NCI-H510A (cell line): Measurements from ENCODE around the gene PHACTR1.

Experiments
- DNase-seq: peaks from one replicate; lab custom pipeline; 2025; lab: John Stamatoyannopoulos, UW

The PHACTR1 gene

GRCh38 chr6:12952318-12952717 is 235.8 kb downstream of the PHACTR1 start:
- no peak for DNase-seq

- DNase-seq = no peak
Measured at GRCh38 chr6:12955956-12956355, 239.4 kb downstream of the PHACTR1 start.

GRCh38 chr6:12956991-12957320 is 240.4 kb downstream of the PHACTR1 start:
- DNase-seq = no peak

- DNase-seq = no peak
Measured at GRCh38 chr6:12957321-12958051, 240.9 kb downstream of the PHACTR1 start.

- DNase-seq = no peak
Measured at GRCh38 chr6:12958052-12958706, 241.6 kb downstream of the PHACTR1 start.

- DNase-seq = no peak
Measured at GRCh38 chr6:12961761-12962160, 245.2 kb downstream of the PHACTR1 start.

GRCh38 chr6:12962529-12962928 is 246.0 kb downstream of the PHACTR1 start:
- no peak for DNase-seq

GRCh38 chr6:12962987-12963386 is 246.4 kb downstream of the PHACTR1 start:
- DNase-seq = no peak

GRCh38 chr6:12963567-12963966 is 247.0 kb downstream of the PHACTR1 start:
- DNase-seq = no peak

GRCh38 chr6:12967686-12968085 is 251.1 kb downstream of the PHACTR1 start:
- no peak for DNase-seq

GRCh38 chr6:12968290-12968689 is 251.7 kb downstream of the PHACTR1 start:
- DNase-seq = no peak

- DNase-seq = no peak
Measured at GRCh38 chr6:12968839-12969558, 252.4 kb downstream of the PHACTR1 start.

- DNase-seq = no peak
Measured at GRCh38 chr6:12969966-12970365, 253.4 kb downstream of the PHACTR1 start.

- no peak for DNase-seq
Measured at GRCh38 chr6:12973386-12973785, 256.8 kb downstream of the PHACTR1 start.

- DNase-seq = no peak
Measured at GRCh38 chr6:12974551-12974950, 258.0 kb downstream of the PHACTR1 start.

GRCh38 chr6:12976366-12976765 is 259.8 kb downstream of the PHACTR1 start:
- DNase-seq = no peak

- DNase-seq = no peak
Measured at GRCh38 chr6:12977206-12977605, 260.6 kb downstream of the PHACTR1 start.

GRCh38 chr6:12977806-12978205 is 261.2 kb downstream of the PHACTR1 start:
- DNase-seq = no peak

- DNase-seq = no peak
Measured at GRCh38 chr6:12980741-12981140, 264.2 kb downstream of the PHACTR1 start.

- no peak for DNase-seq
Measured at GRCh38 chr6:12984776-12985175, 268.2 kb downstream of the PHACTR1 start.

GRCh38 chr6:12987783-12988182 is 271.2 kb downstream of the PHACTR1 start:
- DNase-seq = no peak

GRCh38 chr6:12990162-12990561 is 273.6 kb downstream of the PHACTR1 start:
- no peak for DNase-seq

- DNase-seq = no peak
Measured at GRCh38 chr6:12991435-12991834, 274.9 kb downstream of the PHACTR1 start.
